ENCODE data around the gene TMTC1.

GRCh38 chr12:29650371-29650770 is 133.4 kb downstream of the TMTC1 start:
- no peak for TF ChIP-seq EZH2phosphoT487 (IDR thresholded peaks at IDR 0.05; ENCODE audit: unreplicated experiment)
- TF ChIP-seq CTCF (conservative IDR thresholded peaks at IDR 0.05; ENCODE audit: low read depth in 2 of 2) = no peak
- no peak for TF ChIP-seq ZNF462 (CRISPR knock-in tag; IDR thresholded peaks at IDR 0.05)
- TF ChIP-seq EZH2 (IDR thresholded peaks at IDR 0.05; ENCODE audit: low read depth, unreplicated experiment) = no peak
- no peak for TF ChIP-seq POLR2AphosphoS5 (IDR thresholded peaks at IDR 0.05; ENCODE audit: low read depth)
